ENCODE data around the gene BOC. TPM values are rescaled to one million over a fixed set of nuclear protein-coding genes. Genes with fewer than 3 reads are reported as not detected.
"Not testable (repeated sequence)": the region's sequence is repeated elsewhere in the genome, so short reads cannot be mapped to it uniquely, and the experiment has no call there.

The BOC gene
- polyA plus RNA-seq, 1 donor from 2014 or later, result 0.53 TPM

DNA sequence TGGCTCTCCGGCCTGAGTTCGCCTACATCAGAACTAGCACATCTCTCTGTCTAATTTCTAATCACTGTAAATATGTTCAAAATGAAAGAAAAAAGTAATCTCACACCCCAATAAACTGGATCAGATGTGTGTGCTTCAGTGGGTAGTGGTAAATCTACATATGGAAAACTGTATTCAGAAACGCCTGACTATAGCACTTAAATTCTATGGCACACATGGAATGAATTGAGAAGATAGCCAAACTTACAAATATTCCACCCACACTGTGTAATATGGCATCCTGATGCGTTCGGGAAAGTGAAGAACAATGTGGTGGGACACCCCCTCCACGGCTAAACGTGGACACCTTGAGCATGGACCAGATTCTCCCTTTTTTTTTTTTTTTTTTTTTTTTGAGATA is 40.6 kb upstream of the BOC start:
- H3K9ac ChIP-seq (ENCODE audit: low read length), result no peak overlapping the region
- no peaks in the 10 kb centered on the region for H3K36me3 ChIP-seq (ENCODE audit: insufficient read depth, low read length)
- H3K27ac ChIP-seq (ENCODE audit: low read length), result no peak overlapping the region
- H4K20me1 ChIP-seq (ENCODE audit: insufficient read depth), result no peaks in the 10 kb centered on the region
- H3K9me2 ChIP-seq (ENCODE audit: insufficient read depth, low read length), result no peaks in the 10 kb centered on the region
- no peak overlapping the region for H3K4me3 ChIP-seq (ENCODE audit: low read length)
- H3K79me2 ChIP-seq (replicated peaks; ENCODE audit: insufficient read depth, low read length), result no peaks in the 10 kb centered on the region
- H2AFZ ChIP-seq (ENCODE audit: low read depth, low read length), result no peak overlapping the region
- TF ChIP-seq MXI1 (conservative IDR thresholded peaks at IDR 0.05; ENCODE audit: poor library complexity, severe bottlenecking), result no peak
- TF ChIP-seq SMC3 (conservative IDR thresholded peaks at IDR 0.05; ENCODE audit: poor library complexity), result no peak
- no peak for TF ChIP-seq EP300 (conservative IDR thresholded peaks at IDR 0.05; ENCODE audit: poor library complexity, severe bottlenecking)
- no peak for TF ChIP-seq EZH2 (IDR thresholded peaks at IDR 0.05; ENCODE audit: borderline replicate concordance, insufficient read depth, low read length, poor library complexity, severe bottlenecking)
- TF ChIP-seq RAD21 (conservative IDR thresholded peaks at IDR 0.05), result no peak
- TF ChIP-seq, protein P1, sequence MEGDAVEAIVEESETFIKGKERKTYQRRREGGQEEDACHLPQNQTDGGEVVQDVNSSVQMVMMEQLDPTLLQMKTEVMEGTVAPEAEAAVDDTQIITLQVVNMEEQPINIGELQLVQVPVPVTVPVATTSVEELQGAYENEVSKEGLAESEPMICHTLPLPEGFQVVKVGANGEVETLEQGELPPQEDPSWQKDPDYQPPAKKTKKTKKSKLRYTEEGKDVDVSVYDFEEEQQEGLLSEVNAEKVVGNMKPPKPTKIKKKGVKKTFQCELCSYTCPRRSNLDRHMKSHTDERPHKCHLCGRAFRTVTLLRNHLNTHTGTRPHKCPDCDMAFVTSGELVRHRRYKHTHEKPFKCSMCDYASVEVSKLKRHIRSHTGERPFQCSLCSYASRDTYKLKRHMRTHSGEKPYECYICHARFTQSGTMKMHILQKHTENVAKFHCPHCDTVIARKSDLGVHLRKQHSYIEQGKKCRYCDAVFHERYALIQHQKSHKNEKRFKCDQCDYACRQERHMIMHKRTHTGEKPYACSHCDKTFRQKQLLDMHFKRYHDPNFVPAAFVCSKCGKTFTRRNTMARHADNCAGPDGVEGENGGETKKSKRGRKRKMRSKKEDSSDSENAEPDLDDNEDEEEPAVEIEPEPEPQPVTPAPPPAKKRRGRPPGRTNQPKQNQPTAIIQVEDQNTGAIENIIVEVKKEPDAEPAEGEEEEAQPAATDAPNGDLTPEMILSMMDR (IDR thresholded peaks at IDR 0.05; ENCODE audit: poor library complexity, severe bottlenecking), result no peak
- TF ChIP-seq, protein P2, sequence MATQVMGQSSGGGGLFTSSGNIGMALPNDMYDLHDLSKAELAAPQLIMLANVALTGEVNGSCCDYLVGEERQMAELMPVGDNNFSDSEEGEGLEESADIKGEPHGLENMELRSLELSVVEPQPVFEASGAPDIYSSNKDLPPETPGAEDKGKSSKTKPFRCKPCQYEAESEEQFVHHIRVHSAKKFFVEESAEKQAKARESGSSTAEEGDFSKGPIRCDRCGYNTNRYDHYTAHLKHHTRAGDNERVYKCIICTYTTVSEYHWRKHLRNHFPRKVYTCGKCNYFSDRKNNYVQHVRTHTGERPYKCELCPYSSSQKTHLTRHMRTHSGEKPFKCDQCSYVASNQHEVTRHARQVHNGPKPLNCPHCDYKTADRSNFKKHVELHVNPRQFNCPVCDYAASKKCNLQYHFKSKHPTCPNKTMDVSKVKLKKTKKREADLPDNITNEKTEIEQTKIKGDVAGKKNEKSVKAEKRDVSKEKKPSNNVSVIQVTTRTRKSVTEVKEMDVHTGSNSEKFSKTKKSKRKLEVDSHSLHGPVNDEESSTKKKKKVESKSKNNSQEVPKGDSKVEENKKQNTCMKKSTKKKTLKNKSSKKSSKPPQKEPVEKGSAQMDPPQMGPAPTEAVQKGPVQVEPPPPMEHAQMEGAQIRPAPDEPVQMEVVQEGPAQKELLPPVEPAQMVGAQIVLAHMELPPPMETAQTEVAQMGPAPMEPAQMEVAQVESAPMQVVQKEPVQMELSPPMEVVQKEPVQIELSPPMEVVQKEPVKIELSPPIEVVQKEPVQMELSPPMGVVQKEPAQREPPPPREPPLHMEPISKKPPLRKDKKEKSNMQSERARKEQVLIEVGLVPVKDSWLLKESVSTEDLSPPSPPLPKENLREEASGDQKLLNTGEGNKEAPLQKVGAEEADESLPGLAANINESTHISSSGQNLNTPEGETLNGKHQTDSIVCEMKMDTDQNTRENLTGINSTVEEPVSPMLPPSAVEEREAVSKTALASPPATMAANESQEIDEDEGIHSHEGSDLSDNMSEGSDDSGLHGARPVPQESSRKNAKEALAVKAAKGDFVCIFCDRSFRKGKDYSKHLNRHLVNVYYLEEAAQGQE (IDR thresholded peaks at IDR 0.05; ENCODE audit: borderline replicate concordance), result no peak
- TF ChIP-seq TAF1 (IDR thresholded peaks at IDR 0.05; ENCODE audit: low read depth), result no peak
- no peak for TF ChIP-seq POLR2AphosphoS5 (IDR thresholded peaks at IDR 0.05)
- no peaks in the 10 kb centered on the region for H3F3A ChIP-seq (ENCODE audit: insufficient read depth, low read length, poor library complexity, severe bottlenecking)
- H3K4me2 ChIP-seq (ENCODE audit: low read length), result no peak overlapping the region
- H3K9me3 ChIP-seq (ENCODE audit: low read length), result no peaks in the 10 kb centered on the region
- H3K27me3 ChIP-seq (ENCODE audit: insufficient read depth, low read depth, low read length), result no peaks in the 10 kb centered on the region

DNA sequence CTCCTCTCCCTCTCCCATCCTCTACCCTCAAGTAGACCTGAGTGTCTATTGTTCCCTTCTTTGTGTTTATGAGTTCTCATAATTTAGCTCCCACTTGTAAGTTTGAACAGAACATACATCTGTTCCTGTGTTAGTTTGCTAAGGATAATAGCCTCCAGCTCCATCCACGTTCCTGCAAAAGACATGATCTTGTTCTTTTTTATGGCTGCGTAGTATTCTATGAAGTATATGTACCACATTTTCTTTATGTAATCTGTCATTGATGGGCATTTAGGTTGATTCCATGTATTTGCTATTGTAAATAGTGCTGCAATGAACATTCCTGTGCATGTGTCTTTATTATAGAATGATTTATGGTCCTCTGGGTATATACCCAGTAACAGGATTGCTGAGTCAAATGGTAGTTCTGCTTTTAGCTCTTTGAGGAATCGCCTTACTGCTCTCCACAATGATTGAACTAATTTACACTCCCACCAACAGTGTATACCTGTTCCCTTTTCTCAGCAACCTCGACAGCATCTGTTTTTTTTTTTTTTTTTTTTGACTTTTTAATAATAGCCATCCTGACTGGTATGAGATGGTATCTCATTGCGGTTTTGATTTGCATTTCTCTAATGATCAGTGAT is 39.6 kb upstream of the BOC start:
- not testable (repeated sequence) for H2AFZ ChIP-seq (ENCODE audit: low read depth, low read length); H3K9me2 ChIP-seq (ENCODE audit: insufficient read depth, low read length); H3K79me2 ChIP-seq (replicated peaks; ENCODE audit: insufficient read depth, low read length); H4K20me1 ChIP-seq (ENCODE audit: insufficient read depth); H3K9ac ChIP-seq (ENCODE audit: low read length); H3K27ac ChIP-seq (ENCODE audit: low read length); H3K9me3 ChIP-seq (ENCODE audit: low read length); H3K4me2 ChIP-seq (ENCODE audit: low read length); H3K4me3 ChIP-seq (ENCODE audit: low read length); H3K27me3 ChIP-seq (ENCODE audit: insufficient read depth, low read depth, low read length); H3F3A ChIP-seq (ENCODE audit: insufficient read depth, low read length, poor library complexity, severe bottlenecking); H3K36me3 ChIP-seq (ENCODE audit: insufficient read depth, low read length)

DNA sequence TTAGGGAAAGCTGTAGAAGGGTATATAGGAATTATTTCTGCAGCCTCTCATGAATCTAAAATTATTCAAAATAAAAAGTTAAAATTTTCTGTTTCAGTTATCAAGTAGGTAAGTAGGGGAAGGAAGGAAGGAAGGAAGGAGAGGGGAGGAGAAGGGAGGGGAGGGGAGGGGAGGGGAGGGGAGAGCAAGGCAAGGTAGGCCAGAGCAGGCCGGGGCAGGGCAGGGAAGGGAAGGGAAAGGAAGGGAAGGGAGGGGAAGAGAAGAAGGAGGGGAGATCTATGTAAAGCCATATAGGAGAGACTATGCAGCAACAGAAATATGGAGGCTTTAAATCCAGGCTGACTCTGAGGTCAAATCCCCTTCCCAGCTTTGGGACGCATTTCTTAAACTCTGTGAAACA is 38.3 kb upstream of the BOC start:
- no peaks in the 10 kb centered on the region for H3F3A ChIP-seq (ENCODE audit: insufficient read depth, low read length, poor library complexity, severe bottlenecking)
- no peak overlapping the region for H3K9ac ChIP-seq (ENCODE audit: low read length)

More for the DNA sequence above, 38.3 kb upstream of the BOC start:
- no peaks in the 10 kb centered on the region for H3K9me3 ChIP-seq (ENCODE audit: low read length)
- no peak overlapping the region for H2AFZ ChIP-seq (ENCODE audit: low read depth, low read length)
- no peak overlapping the region for H3K4me3 ChIP-seq (ENCODE audit: low read length)
- H3K9me2 ChIP-seq (ENCODE audit: insufficient read depth, low read length), result no peaks in the 10 kb centered on the region
- no peak for TF ChIP-seq EZH2 (IDR thresholded peaks at IDR 0.05; ENCODE audit: borderline replicate concordance, insufficient read depth, low read length, poor library complexity, severe bottlenecking)
- TF ChIP-seq, protein P1 (IDR thresholded peaks at IDR 0.05; ENCODE audit: poor library complexity, severe bottlenecking), result no peak
- TF ChIP-seq TAF1 (IDR thresholded peaks at IDR 0.05; ENCODE audit: low read depth), result no peak
- TF ChIP-seq, protein P2 (IDR thresholded peaks at IDR 0.05; ENCODE audit: borderline replicate concordance), result no peak
- TF ChIP-seq EP300 (conservative IDR thresholded peaks at IDR 0.05; ENCODE audit: poor library complexity, severe bottlenecking), result no peak
- TF ChIP-seq POLR2AphosphoS5 (IDR thresholded peaks at IDR 0.05), result no peak
- TF ChIP-seq MXI1 (conservative IDR thresholded peaks at IDR 0.05; ENCODE audit: poor library complexity, severe bottlenecking), result no peak
- no peak for TF ChIP-seq RAD21 (conservative IDR thresholded peaks at IDR 0.05)
- no peak for TF ChIP-seq SMC3 (conservative IDR thresholded peaks at IDR 0.05; ENCODE audit: poor library complexity)
- H3K4me2 ChIP-seq (ENCODE audit: low read length), result no peak overlapping the region
- no peaks in the 10 kb centered on the region for H3K79me2 ChIP-seq (replicated peaks; ENCODE audit: insufficient read depth, low read length)
- no peak overlapping the region for H3K27ac ChIP-seq (ENCODE audit: low read length)
- H4K20me1 ChIP-seq (ENCODE audit: insufficient read depth), result no peaks in the 10 kb centered on the region
- no peaks in the 10 kb centered on the region for H3K36me3 ChIP-seq (ENCODE audit: insufficient read depth, low read length)
- H3K27me3 ChIP-seq (ENCODE audit: insufficient read depth, low read depth, low read length), result no peaks in the 10 kb centered on the region

All from neural cell (in vitro differentiated cells).